ENCODE measurements around the gene FAM180A.

GRCh38 chr7:135692055-135692454 lies 56.6 kb downstream of the FAM180A start:
- TF ChIP-seq CTCF (IDR thresholded peaks at IDR 0.05; ENCODE audit: low read depth, low read length) = no peak
- TF ChIP-seq EZH2phosphoT487 (IDR thresholded peaks at IDR 0.05; ENCODE audit: low read depth) = no peak

All from OCI-LY3 (cell line).